Measurements from ENCODE around the gene IL1RL1. TPM values are rescaled to one million over a fixed set of nuclear protein-coding genes. Genes with fewer than 3 reads are reported as not detected.

Gene IL1RL1
- total RNA-seq = 4.3 and 40.2 TPM in 2 replicates

GRCh38 chr2:102310964-102311640 is at the start of gene IL1RL1:
IL1RL1 (plus strand) TSS chr2:102311563; CDS start chr2:102338265, 26,702 bp downstream.

GRCh38 chr2:102355526-102356380 is 44.4 kb downstream of the IL1RL1 start, which contains the start of gene IL18R1:
IL18R1 (plus strand) TSS chr2:102355796; CDS start chr2:102362661, 6,865 bp downstream.

Other genes with a start within 250 kb of the IL1RL1 start
- gene IL1R1, start 168.8 kb upstream of the IL1RL1 start, total RNA-seq = 109 and 129 TPM in 2 replicates
- 1.6 and 2.8 TPM in 2 replicates for gene IL1RL2, start 124.5 kb upstream of the IL1RL1 start, total RNA-seq
- 2.3 and 8.3 TPM in 2 replicates for gene IL18R1, start 44.2 kb downstream of the IL1RL1 start, total RNA-seq
- 0.07 TPM in 1 of 2 replicates, not detected in the other for gene IL18RAP, start 111.6 kb downstream of the IL1RL1 start, total RNA-seq
- gene SLC9A4, start 161.7 kb downstream of the IL1RL1 start, total RNA-seq = 0.03 TPM in 1 of 2 replicates, not detected in the other